Measurements from ENCODE around the gene CCDC88B. TPM values are rescaled to one million over a fixed set of nuclear protein-coding genes. Genes with fewer than 3 reads are reported as not detected.

CCDC88B gene
- total RNA-seq, 1 experiment from 2014 or later: 9.6 TPM

DNA sequence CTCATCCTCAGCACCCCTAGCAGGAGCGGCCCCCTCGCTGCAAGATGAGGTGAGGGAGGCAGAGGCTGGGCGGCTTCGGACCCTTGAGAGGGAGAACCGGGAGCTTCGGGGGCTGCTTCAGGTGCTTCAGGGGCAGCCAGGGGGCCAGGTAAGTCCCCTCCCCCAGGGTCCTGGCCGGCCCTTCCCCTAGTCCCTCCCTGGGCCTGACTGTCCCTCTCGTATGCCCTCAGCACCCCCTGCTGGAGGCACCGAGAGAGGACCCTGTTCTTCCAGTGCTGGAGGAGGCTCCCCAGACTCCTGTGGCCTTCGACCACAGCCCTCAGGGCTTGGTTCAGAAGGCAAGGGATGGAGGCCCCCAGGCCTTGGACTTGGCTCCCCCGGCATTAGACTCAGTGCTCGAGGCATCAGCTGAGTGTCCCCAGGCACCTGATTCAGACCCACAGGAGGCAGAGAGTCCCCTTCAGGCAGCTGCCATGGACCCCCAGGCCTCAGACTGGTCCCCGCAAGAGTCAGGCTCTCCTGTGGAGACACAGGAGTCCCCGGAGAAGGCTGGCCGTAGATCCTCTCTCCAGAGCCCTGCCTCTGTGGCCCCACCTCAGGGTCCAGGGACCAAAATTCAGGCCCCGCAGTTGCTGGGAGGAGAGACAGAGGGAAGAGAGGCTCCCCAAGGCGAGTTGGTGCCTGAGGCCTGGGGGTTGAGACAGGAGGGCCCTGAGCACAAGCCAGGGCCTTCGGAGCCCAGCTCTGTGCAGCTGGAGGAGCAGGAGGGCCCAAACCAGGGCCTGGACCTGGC is 4.0 kb downstream of the CCDC88B start:
- no TSS peak for BruUV-seq (replicated peaks)
- POLR2A ChIA-PET (ENCODE audit: unreplicated experiment): no interaction called here
- no peak overlapping the region for H3K27ac ChIP-seq

DNA sequence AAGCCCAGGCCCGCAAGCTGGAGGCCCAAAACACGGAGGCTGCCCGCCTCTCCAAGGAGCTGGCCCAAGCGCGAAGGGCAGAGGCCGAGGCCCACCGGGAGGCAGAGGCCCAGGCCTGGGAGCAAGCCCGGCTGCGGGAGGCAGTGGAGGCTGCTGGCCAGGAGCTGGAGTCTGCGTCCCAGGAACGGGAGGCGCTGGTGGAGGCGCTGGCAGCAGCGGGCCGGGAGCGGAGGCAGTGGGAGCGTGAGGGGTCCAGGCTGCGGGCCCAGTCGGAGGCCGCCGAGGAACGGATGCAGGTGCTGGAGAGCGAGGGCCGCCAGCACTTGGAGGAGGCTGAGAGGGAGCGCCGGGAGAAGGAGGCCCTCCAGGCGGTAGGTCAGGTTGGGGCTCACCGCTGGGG is 4.8 kb downstream of the CCDC88B start:
- H3K79me2 ChIP-seq (ENCODE audit: low read depth): no peaks in the 10 kb centered on the region
- intact Hi-C loops (cut with micrococcal nuclease; ENCODE audit: unreplicated experiment): no loop called here
- H3K4me3 ChIP-seq: no peak overlapping the region
- ChIA-PET CTCF (interaction anchor here (0.6 kb wide), 1 partner anchor 78 kb away, joined by 3 read pairs; no protein-coding TSS in a partner anchor), POLR2A (ENCODE audit: unreplicated experiment) (no interaction called here)
- peaks cover 24% of the 10 kb centered on the region for H3K4me1 ChIP-seq (replicated peaks; ENCODE audit: insufficient read depth)
- no peak for DNase-seq
- no TSS peak for BruUV-seq (replicated peaks)
- no peaks in the 10 kb centered on the region for H3K9me3 ChIP-seq (ENCODE audit: insufficient read depth, low read depth)
- H3F3A ChIP-seq (ENCODE audit: insufficient read depth, low read depth): peaks cover 14% of the 10 kb centered on the region; the same call in 1 of the 2 replicates
- H3K4me2 ChIP-seq: no peak overlapping the region
- no peak overlapping the region for H3K27ac ChIP-seq
- H4K20me1 ChIP-seq (ENCODE audit: insufficient read depth): no peaks in the 10 kb centered on the region
- H3K9me2 ChIP-seq (ENCODE audit: insufficient read depth): no peaks in the 10 kb centered on the region
- no peak overlapping the region for H2AFZ ChIP-seq
- no peaks in the 10 kb centered on the region for H3K36me3 ChIP-seq (ENCODE audit: low read depth)
- H3K27me3 ChIP-seq (ENCODE audit: insufficient read depth, low read depth): no peaks in the 10 kb centered on the region
- TF ChIP-seq EZH2 (IDR thresholded peaks at IDR 0.05; ENCODE audit: low read depth): no peak
- TF ChIP-seq, protein P1, sequence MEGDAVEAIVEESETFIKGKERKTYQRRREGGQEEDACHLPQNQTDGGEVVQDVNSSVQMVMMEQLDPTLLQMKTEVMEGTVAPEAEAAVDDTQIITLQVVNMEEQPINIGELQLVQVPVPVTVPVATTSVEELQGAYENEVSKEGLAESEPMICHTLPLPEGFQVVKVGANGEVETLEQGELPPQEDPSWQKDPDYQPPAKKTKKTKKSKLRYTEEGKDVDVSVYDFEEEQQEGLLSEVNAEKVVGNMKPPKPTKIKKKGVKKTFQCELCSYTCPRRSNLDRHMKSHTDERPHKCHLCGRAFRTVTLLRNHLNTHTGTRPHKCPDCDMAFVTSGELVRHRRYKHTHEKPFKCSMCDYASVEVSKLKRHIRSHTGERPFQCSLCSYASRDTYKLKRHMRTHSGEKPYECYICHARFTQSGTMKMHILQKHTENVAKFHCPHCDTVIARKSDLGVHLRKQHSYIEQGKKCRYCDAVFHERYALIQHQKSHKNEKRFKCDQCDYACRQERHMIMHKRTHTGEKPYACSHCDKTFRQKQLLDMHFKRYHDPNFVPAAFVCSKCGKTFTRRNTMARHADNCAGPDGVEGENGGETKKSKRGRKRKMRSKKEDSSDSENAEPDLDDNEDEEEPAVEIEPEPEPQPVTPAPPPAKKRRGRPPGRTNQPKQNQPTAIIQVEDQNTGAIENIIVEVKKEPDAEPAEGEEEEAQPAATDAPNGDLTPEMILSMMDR (conservative IDR thresholded peaks at IDR 0.05): no peak

More for the DNA sequence above, 4.0 kb downstream of the CCDC88B start:
- Histone ChIP-seq H3K36me3 (ENCODE audit: low read depth) (no peaks in the 10 kb centered on the region), H4K20me1 (ENCODE audit: insufficient read depth) (no peaks in the 10 kb centered on the region), H3K4me3 (no peak overlapping the region), H3K4me2 (no peak overlapping the region), H3K4me1 (replicated peaks; ENCODE audit: insufficient read depth) (peaks cover 30% of the 10 kb centered on the region), H3K9me3 (ENCODE audit: insufficient read depth, low read depth) (no peaks in the 10 kb centered on the region), H3K9me2 (ENCODE audit: insufficient read depth) (no peaks in the 10 kb centered on the region), H3K27me3 (ENCODE audit: insufficient read depth, low read depth) (no peaks in the 10 kb centered on the region), H3K79me2 (ENCODE audit: low read depth) (no peaks in the 10 kb centered on the region), H3F3A (ENCODE audit: insufficient read depth, low read depth) (peaks cover 22% of the 10 kb centered on the region; the same call in 1 of the 2 replicates), H2AFZ (no peak overlapping the region)
- TF ChIP-seq, protein P1 (conservative IDR thresholded peaks at IDR 0.05): peak; percentile 50; the same call in 1 of the 2 replicates
- no peak for TF ChIP-seq EZH2 (IDR thresholded peaks at IDR 0.05; ENCODE audit: low read depth)
- CTCF ChIA-PET: interaction anchor here (1.6 kb wide), 1 partner anchor 105 kb away, joined by 3 read pairs; no protein-coding TSS in a partner anchor
- intact Hi-C loops (cut with micrococcal nuclease; ENCODE audit: unreplicated experiment): no loop called here
- peak in 1 of 2 experiments; percentile 41 for DNase-seq

DNA sequence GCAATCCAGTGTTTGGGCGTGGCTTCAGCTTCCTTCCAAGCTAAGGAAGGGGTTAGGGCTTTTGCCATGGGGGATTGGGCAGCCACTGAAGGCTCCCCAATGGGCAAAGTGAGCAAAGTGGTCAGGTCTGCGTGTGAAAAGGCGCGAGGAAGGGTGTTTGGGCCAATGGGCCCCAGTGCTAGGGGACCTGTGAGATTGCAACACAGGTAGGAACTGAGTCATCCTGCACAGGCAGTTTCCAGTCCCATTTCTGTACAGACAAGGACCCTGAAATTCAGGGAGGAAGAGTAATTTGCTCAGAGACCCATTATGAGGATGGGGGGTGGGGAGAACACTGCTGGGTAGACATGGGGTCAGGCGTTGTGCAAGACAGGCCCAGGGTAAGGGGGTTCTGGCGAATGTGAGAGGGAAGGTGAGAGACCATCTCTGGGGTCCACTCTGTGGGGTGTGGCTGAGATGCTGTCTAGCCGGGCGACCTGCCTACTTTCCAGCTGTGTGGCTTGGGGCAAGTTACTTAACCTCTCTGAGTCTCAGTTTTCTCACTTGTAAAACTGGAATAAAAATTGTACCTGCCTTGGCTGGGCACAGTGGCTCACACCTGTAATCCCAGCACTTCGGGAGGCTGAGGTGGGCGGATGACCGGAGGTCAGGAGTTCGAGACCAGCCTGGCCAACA is 7.3 kb downstream of the CCDC88B start:
- H3K4me2 ChIP-seq: peak overlapping the region; percentile 31

More for the DNA sequence above, 7.3 kb downstream of the CCDC88B start:
- Histone ChIP-seq H3K4me1 (replicated peaks; ENCODE audit: insufficient read depth) (peaks cover 19% of the 10 kb centered on the region), H3K27me3 (ENCODE audit: insufficient read depth, low read depth) (no peaks in the 10 kb centered on the region), H3F3A (ENCODE audit: insufficient read depth, low read depth) (peaks cover 20% of the 10 kb centered on the region; the same call in 1 of the 2 replicates), H4K20me1 (ENCODE audit: insufficient read depth) (no peaks in the 10 kb centered on the region), H3K36me3 (ENCODE audit: low read depth) (no peaks in the 10 kb centered on the region), H2AFZ (no peak overlapping the region), H3K27ac (peak overlapping the region; percentile 59), H3K9me3 (ENCODE audit: insufficient read depth, low read depth) (no peaks in the 10 kb centered on the region), H3K79me2 (ENCODE audit: low read depth) (no peaks in the 10 kb centered on the region), H3K9me2 (ENCODE audit: insufficient read depth) (no peaks in the 10 kb centered on the region), H3K4me3 (no peak overlapping the region)
- TF ChIP-seq EZH2 (IDR thresholded peaks at IDR 0.05; ENCODE audit: low read depth): no peak
- TF ChIP-seq, protein P1 (conservative IDR thresholded peaks at IDR 0.05): no peak
- no TSS peak for BruUV-seq (replicated peaks)
- ChIA-PET CTCF (interaction anchor here (1.6 kb wide), 1 partner anchor 30 kb away, joined by 3 read pairs; the partner anchor contains the start of genes PRDX5 and TRMT112), POLR2A (ENCODE audit: unreplicated experiment) (no interaction called here)
- intact Hi-C loops (cut with micrococcal nuclease; ENCODE audit: unreplicated experiment): no loop called here
- DNase-seq: peak; percentile 24 to 76
